ENCODE data around the gene TMEM134. TPM values are rescaled to one million over a fixed set of nuclear protein-coding genes. Genes with fewer than 3 reads are reported as not detected.

Gene TMEM134
- total and polyA plus RNA-seq, 9 of the 15 experiments (the other 6 are each of a cell fraction or from before 2014, with no cell fraction given) = 0.63 to 48.4 (median 10.7) TPM

GRCh38 chr11:67482827-67483798 is 14.1 kb upstream of the TMEM134 start, which contains the start of gene AIP (continued):
- peak; percentile 86 for TF ChIP-seq PBX2 (CRISPR knock-in tag; IDR thresholded peaks at IDR 0.05; ENCODE audit: low read depth)
- TF ChIP-seq PBX2 (tag; conservative IDR thresholded peaks at IDR 0.05; ENCODE audit: low read depth) = peak; percentile 96
- TF ChIP-seq TAF1 (IDR thresholded peaks at IDR 0.05; ENCODE audit: control insufficient read depth, extremely low read depth, insufficient read depth, low read length, severe bottlenecking) = peak; percentile 89
- peak; percentile 99 for TF ChIP-seq NRF1 (conservative IDR thresholded peaks at IDR 0.05 in 1 of 2, IDR thresholded peaks at IDR 0.05 in 1 of 2)
- TF ChIP-seq HNRNPK (IDR thresholded peaks at IDR 0.05; ENCODE audit: low read depth, low read length, poor library complexity, severe bottlenecking) = no peak
- TF ChIP-seq BHLHE40 (IDR thresholded peaks at IDR 0.05; ENCODE audit: low read length) = no peak
- TF ChIP-seq ZBTB1 (CRISPR knock-in tag; IDR thresholded peaks at IDR 0.05; ENCODE audit: borderline replicate concordance, low read depth) = peak; percentile 87; the same call in 1 of the 2 replicates
- no peak for TF ChIP-seq RBM15 (IDR thresholded peaks at IDR 0.05; ENCODE audit: insufficient read depth, low read length)
- peak; percentile 85 for TF ChIP-seq CXXC5 (CRISPR knock-in tag; IDR thresholded peaks at IDR 0.05)
- no peak for TF ChIP-seq HLTF (IDR thresholded peaks at IDR 0.05)
- no peak for TF ChIP-seq EP300 (IDR thresholded peaks at IDR 0.05; ENCODE audit: low read length)
- TF ChIP-seq ID3 (CRISPR knock-in tag; IDR thresholded peaks at IDR 0.05) = no peak
- peak; percentile 77; the same call in 1 of the 2 replicates for TF ChIP-seq ID3 (tag; IDR thresholded peaks at IDR 0.05)
- no peak for TF ChIP-seq TCF7L2 (IDR thresholded peaks at IDR 0.05; ENCODE audit: low read depth, low read length)
- peak; percentile 87 for TF ChIP-seq TBP (optimal IDR thresholded peaks at IDR 0.05; ENCODE audit: low read depth, low read length)
- TF ChIP-seq MAX (CRISPR knock-in tag; IDR thresholded peaks at IDR 0.05) = peak; percentile 100
- TF ChIP-seq MAZ (CRISPR knock-in tag; conservative IDR thresholded peaks at IDR 0.05 in 1 of 2, IDR thresholded peaks at IDR 0.05 in 1 of 2) = peak; percentile 81 to 84; a peak in 3 of 4 replicates
- TF ChIP-seq U2AF1 (optimal IDR thresholded peaks at IDR 0.05; ENCODE audit: low read depth, low read length) = no peak
- no peak for TF ChIP-seq HDAC3 (IDR thresholded peaks at IDR 0.05; ENCODE audit: borderline replicate concordance, partially characterized antibody)
- TF ChIP-seq ZNF696 (CRISPR knock-in tag; conservative IDR thresholded peaks at IDR 0.05) = no peak
- peak; percentile 88; the same call in 1 of the 2 replicates for TF ChIP-seq ZBTB17 (CRISPR knock-in tag; IDR thresholded peaks at IDR 0.05)

Measured in K562 (cell line).